ENCODE data around the gene ZSWIM4.

- TF ChIP-seq, protein P1, sequence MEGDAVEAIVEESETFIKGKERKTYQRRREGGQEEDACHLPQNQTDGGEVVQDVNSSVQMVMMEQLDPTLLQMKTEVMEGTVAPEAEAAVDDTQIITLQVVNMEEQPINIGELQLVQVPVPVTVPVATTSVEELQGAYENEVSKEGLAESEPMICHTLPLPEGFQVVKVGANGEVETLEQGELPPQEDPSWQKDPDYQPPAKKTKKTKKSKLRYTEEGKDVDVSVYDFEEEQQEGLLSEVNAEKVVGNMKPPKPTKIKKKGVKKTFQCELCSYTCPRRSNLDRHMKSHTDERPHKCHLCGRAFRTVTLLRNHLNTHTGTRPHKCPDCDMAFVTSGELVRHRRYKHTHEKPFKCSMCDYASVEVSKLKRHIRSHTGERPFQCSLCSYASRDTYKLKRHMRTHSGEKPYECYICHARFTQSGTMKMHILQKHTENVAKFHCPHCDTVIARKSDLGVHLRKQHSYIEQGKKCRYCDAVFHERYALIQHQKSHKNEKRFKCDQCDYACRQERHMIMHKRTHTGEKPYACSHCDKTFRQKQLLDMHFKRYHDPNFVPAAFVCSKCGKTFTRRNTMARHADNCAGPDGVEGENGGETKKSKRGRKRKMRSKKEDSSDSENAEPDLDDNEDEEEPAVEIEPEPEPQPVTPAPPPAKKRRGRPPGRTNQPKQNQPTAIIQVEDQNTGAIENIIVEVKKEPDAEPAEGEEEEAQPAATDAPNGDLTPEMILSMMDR (IDR thresholded peaks at IDR 0.05), result no peak
- no peak for TF ChIP-seq TCF7L2 (IDR thresholded peaks at IDR 0.05; ENCODE audit: low read depth, low read length)
- no peak for TF ChIP-seq POLR2AphosphoS5 (IDR thresholded peaks at IDR 0.05; ENCODE audit: low read depth, low read length)
These were observed 21.9 kb downstream of the ZSWIM4 start for GRCh38 chr19:13817018-13817614.

Measured in Panc1 (cell line).